Upper lobe of left lung (tissue), 4 donors: ENCODE measurements around the gene KIRREL3.

Experiments
- EP300 ChIP-seq, 4 donors: sonication (generic); formaldehyde crosslinking; IDR thresholded peaks; one replicate each; pipeline ENCODE4 v1.5.1; 2017; ENCODE audit warnings: antibody characterized with exemption in 4 of 4, control low read depth in 2 of 4
- POLR2A ChIP-seq, 4 donors: fragments of 450-650 bp; IDR thresholded peaks; one replicate each; pipeline ENCODE4 v1.5.1; 2016 to 2017; ENCODE audit warnings: antibody characterized with exemption in 4 of 4, mild to moderate bottlenecking in 2 of 4
- POLR2AphosphoS5 ChIP-seq, 2 donors: sonication (generic); formaldehyde crosslinking; IDR thresholded peaks; one replicate each; pipeline ENCODE4 v1.5.1; 2017; ENCODE audit warnings: antibody characterized with exemption in 2 of 2
- TF ChIP-seq, protein P1 (sequence below), 6 experiments: fragments of 450-650 bp in 4 of 6; fragments of 200-600 bp in 2 of 6; sonication (generic) in 2 of 6; IDR thresholded peaks; one replicate each; pipeline ENCODE4 v1.5.1; 2016 to 2019; ENCODE audit warnings: antibody characterized with exemption in 6 of 6

DNA sequence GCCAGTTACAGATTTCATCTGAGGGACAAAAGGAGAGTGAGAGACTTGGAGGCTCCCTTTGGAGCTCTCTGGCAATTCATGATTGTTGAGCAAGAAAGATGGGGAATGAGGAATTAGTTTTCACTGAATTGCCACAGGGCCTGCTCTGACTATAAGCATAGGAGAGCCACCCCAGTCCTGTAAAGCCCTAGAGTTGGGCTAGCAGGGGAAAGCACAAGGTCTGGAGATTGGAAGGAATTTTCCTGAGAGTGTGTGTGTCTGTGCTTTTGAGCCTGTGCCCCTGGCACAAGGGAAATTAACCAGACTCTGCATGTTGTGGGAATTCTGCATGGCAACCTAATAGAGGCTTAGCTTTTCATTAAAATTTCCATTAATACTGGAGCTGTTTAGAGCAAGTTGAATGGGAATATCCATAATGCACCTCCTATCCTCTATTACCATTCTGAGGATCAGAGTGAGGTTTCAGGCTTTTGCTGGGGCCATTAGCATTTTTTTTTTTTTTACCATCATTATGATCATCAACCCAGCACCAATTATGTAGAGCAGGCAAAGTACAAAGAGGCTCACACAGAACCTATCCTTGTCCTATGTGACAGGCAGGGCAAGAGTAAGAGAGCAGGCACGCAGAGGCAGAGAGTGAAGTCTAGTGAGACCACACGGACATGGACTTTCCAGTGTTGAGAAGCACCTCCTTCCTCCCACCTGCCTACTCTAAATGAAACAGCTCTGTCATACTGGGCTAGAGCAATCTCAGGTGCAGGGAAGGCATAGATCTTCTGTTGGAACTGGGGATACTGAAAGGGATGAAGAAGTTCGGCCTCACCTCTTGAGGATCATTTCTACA is 336.6 kb downstream of the KIRREL3 start:
- TF ChIP-seq, protein P1, sequence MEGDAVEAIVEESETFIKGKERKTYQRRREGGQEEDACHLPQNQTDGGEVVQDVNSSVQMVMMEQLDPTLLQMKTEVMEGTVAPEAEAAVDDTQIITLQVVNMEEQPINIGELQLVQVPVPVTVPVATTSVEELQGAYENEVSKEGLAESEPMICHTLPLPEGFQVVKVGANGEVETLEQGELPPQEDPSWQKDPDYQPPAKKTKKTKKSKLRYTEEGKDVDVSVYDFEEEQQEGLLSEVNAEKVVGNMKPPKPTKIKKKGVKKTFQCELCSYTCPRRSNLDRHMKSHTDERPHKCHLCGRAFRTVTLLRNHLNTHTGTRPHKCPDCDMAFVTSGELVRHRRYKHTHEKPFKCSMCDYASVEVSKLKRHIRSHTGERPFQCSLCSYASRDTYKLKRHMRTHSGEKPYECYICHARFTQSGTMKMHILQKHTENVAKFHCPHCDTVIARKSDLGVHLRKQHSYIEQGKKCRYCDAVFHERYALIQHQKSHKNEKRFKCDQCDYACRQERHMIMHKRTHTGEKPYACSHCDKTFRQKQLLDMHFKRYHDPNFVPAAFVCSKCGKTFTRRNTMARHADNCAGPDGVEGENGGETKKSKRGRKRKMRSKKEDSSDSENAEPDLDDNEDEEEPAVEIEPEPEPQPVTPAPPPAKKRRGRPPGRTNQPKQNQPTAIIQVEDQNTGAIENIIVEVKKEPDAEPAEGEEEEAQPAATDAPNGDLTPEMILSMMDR (IDR thresholded peaks at IDR 0.05) = no peak
- TF ChIP-seq EP300 (IDR thresholded peaks at IDR 0.05) (no peak), POLR2AphosphoS5 (IDR thresholded peaks at IDR 0.05) (no peak), POLR2A (IDR thresholded peaks at IDR 0.05) (no peak)
